SIG-M5 (cell line): ENCODE results near the gene NDRG3.
"Not testable (repeated sequence)": the region's sequence is repeated elsewhere in the genome, so short reads cannot be mapped to it uniquely, and the experiment has no call there.

ENCODE experiments used
- DNase-seq: peaks from one replicate; lab custom pipeline; 2025; lab: John Stamatoyannopoulos, UW

NDRG3 gene

DNA sequence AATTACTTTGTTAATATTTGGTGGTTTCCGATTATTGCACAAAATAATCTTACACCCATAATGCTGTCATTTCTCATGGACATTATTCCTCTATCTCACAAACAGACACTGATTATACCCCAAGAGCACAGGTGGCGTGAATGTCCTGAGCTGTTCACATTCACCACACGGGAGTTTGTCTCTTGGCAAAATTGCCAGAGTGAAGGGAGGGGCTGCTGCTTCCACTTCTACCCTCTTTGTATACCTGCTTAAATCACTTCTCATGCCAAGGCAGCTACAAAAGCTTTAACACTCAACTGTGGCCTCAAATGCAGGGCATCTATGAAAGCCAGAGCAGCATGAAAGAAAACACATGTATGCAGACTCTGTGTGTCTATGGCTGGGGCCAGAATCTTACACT is 58.0 kb downstream of the NDRG3 start:
- no peak for DNase-seq

DNA sequence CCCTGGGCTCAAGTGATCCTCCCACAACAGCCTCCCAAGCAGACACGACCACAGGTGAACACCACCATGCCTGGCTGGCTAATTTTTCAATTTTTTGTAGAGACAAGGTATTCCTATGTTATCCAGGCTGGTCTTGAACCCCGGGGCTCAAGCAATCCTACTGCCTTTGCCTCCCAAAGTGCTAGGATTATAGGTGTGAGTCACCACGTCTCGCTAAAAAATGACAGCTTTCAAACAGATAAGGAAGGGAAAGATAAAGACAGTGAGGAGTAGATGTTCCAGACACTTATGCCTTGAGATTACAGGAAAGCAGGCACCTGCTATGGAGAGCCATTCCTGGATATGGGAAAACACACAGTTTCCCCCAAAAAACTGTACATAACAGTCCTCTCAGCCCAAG is 58.9 kb downstream of the NDRG3 start:
- no peak for DNase-seq

DNA sequence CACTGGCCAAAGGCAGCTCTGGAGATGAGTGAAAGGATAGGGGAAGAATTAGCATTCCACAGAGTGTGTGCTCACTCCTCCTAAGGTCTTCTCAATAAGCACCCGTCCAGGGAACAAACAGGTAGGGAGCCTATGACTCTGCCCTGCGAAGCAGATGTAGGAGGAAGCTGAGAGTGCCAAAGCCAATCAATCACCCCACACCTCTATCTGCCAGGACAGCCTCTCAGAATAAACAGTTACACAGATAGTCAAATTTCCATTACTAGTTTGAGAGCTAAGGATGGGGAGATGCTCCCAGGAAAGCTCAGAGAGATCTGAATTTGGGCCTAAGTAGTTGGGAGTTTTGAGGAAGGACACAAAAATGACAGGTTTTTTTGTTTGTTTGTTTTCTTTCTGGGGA is 59.4 kb downstream of the NDRG3 start:
- no peak for DNase-seq

DNA sequence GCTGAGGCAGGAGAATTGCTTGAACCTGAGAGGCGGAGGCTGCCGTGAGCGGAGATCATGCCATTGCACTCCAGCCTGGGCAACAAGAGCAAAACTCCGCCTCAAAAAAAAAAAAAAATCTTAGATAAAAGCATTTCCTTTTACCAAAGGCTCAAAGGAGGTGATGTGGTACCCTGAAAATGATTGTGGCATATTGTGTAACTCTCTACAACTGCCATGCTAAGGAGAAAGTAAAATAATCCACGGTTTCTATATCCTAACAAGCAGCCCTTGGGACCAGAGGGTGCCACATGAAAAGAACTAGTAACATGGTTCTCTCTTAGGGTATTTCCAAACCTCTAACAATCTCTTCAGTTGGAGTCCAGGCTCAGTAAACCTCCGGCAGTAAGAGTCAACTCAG is 61.1 kb downstream of the NDRG3 start:
- no peak for DNase-seq

DNA sequence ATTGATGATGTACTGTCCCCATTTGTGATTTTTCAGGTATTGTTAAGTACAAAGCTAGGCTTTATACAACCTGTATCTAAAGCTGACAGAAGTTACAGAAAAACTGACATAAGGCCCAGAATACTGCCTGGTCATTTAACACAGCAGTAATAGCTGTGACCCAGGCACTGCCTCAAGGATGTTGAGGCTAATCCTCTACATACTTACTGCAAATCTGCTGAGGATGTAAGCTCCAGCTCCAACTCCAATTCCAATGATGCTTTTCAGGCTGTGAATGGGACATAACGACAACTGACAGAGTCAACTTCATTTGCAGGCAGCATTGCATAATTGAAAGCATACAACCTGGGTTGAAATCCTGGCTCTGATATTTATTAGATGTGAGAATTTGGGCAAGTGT is 63.6 kb downstream of the NDRG3 start:
- no peak for DNase-seq

DNA sequence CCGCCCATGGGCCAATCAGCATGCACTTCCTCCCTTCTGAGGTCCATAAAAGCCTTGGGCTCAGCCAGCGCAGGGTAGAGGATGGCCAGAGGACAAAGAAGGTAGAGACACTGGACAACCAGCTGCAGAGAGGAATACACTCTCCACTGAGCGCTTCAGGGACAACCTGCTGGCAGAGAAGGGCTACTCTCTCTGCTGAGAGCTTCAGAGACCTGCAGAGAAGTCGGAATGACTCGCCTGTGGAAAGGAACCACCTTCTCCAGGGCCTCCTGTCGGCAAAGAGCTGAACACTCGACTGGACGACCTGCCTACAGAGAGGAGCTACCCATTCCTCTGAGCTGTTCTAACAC is 68.5 kb downstream of the NDRG3 start:
- DNase-seq: no peak

GRCh38 chr20:36676701-36677421 is 69.0 kb downstream of the NDRG3 start:
- DNase-seq: no peak

DNA sequence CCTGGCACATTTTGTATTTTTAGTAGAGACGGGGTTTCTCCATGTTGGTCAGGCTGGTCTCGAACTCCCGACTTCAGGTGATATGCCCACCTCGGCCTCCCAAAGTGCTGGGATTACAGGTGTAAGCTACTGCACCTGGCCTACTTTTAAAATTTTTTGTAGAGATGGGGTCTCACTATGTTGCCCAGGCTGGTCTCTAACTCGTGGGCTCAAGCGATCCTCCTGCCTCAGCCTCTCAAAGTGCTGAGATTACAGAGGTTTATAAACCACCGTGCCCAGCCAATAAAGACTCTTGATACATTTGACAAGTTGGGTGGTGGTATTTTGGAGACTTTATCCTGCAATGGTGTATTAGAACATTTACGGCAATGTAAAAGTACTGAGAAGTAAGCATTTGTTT is 70.3 kb downstream of the NDRG3 start:
- not testable (repeated sequence) for DNase-seq

- no peak for DNase-seq
Observed at GRCh38 chr20:36672991-36673390, 72.9 kb downstream of the NDRG3 start.

- no peak for DNase-seq
Observed at GRCh38 chr20:36670665-36671357, 75.1 kb downstream of the NDRG3 start.

GRCh38 chr20:36666181-36666740 is 79.6 kb downstream of the NDRG3 start:
- no peak for DNase-seq

- no peak for DNase-seq
Observed at GRCh38 chr20:36663031-36663430, 82.9 kb downstream of the NDRG3 start.

DNA sequence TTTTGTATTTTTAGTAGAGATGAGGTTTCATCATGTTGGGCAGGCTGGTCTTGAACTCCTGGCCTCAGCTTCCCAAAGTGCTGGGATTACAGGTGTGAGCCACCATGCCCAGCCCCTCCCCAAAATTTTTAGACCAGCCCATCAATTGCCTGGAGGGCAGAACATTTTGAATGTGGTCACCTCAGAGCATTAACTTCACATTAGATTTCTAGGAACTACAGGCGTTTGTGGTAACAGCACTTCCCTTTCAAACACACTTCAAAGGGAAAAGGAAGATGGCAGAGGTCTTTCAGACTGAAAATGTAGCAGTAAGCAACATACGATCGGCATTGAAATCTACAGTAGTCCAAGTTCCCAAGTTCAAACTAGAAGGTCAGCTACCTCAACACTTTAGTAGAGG is 87.6 kb downstream of the NDRG3 start:
- DNase-seq: no peak

- no peak for DNase-seq
Observed at GRCh38 chr20:36656733-36657132, 89.2 kb downstream of the NDRG3 start.

GRCh38 chr20:36655004-36655403 is 90.9 kb downstream of the NDRG3 start:
- no peak for DNase-seq

DNA sequence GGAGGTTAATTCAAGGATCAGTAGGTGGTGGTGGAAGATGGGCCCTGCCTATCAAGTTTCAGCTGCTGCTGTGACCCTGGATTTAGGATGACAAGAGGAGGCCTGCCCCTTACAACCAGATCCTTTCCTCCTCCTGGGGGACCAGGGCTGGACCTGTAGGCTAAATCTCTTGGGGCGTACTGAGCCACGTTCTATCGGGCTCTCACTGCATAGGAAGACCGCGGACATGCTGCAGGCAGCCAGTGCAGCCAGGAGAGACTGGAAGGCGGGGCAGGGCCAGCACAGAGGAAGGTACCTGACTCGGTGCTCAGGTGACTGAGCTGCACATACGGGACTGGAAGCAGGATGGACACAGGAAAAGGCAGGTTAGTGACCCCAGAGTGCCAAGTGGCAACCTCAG is 91.4 kb downstream of the NDRG3 start:
- no peak for DNase-seq

DNA sequence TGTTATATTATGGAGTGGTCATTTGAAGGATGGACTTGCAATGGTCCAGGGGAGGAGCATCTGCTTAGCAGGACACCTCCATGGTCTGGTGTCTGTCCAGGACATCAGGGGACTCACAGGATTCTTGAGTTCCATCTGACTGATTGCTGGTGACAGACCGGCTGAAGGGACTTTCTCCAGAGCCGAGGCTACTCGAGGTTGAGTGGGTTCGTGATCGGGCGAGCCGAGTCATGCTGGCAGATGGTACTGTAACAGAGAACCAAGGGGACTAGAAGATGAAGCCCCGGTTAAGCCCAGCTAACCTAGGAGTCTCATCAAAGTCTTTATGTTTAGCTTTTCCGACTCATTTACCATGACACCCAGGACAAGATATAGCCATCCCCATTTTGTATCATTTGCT is 92.4 kb downstream of the NDRG3 start:
- DNase-seq: no peak

DNA sequence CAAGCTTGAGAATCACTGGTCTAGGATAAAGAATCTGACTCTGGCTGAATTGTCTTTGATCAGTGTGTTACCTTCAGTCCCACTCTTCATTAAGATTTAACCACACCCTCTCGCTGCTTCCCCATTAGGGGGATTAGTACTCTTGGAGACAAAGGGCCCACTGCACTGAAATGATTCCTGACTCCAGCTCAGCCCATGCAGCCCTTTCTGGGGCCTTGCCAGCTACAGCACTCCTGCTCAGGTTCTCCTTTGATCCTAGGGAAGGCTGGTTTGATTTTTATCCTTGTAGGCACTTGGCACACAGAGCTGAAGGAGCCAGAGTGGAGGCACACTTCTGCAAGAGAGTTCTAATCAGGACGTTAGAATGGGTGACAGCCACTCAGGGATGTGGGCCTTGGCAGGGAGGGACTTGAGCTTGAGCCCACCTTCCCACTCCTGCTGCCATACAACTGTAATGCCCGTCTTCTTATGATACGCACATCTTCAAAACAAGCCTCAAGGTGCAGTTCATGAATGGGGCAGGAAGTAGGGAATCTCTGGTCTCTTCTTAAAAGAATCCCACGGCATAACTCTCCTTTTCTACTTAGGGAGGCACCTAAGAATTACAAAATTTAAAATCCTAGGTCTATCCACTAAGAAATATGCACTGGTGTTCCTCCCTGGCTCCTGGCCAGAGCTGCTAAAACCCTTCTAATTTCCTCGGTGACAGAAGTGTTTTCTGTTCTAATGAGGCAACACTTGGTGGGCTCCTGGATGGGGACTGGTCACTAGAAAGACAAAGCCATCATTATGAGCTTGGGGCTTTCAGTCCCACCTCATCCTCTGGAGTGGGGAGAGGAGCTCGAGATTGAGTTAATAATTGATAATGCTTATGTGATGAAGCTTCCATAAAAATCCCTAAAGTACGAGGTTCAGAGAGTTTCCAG is 98.4 kb downstream of the NDRG3 start:
- DNase-seq: no peak

DNA sequence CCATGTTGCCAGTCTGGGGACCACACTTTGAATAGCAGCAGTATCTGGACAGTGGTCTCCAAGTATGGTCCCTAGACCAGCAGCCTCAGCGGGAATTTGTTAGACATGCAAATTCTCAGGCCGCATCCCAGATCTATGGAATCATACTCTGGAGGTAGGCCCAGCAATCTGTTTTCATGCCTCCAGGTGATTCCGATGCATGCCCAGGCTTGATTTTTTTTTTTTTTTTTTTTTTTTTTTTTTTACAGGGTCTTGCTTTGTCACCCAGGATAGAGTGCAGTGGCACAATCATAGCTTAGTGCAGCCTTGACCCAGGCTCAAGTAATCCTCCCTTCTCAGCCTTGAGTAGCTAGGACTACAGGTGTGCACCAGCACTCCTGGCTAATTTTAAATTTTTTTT is 99.2 kb downstream of the NDRG3 start:
- no peak for DNase-seq

DNA sequence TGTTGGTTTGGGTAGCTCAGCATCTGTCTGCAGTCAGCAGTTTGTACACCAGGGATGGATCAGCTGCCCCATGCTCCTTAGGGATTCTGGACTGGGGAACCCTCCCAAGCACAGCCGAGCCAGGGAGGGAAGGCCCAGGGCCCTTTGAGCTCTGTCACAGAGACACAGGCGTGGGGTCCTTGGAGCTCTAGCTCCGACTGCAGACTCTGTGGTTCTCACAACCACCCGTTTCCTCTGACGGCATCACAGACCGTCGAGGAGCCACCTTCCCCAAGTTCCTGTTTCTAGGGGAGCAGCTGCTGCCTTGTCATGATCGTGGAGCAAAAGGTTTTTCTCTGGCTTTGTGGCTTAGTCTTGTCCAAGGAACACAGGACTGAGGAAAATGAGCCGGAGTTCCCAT is 99.9 kb downstream of the NDRG3 start, which contains the start of gene SLA2:
Gene SLA2 (minus strand): TSS at position 199 of the 400 bp plus-strand sequence. CDS start 4,861 bp downstream, outside the sequence.
- peak; percentile 36 for DNase-seq

DNA sequence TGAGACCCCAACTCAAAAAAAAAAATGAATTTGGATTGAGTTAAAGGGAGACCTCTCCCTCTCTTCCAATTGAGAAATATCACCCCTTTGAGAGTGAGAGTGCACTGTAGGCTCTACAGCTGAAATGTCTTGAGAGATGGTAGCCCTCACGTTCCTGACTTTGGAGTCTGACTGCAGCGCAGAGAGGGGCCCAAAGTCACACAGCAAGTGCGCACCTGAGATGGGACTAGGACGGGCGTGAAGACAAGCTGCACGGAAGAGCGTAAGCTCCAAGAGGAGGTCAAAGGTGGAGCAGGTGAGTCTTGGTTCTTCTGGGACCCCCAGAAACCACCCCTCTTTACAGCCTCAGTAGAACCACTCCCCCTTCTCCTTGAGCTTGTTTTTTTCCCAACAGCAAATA is 100.5 kb downstream of the NDRG3 start:
- DNase-seq: no peak

GRCh38 chr20:36644706-36645095 is 101.2 kb downstream of the NDRG3 start:
- DNase-seq: no peak
